Measurements from ENCODE around the gene POLR2F. TPM values are rescaled to one million over a fixed set of nuclear protein-coding genes. Genes with fewer than 3 reads are reported as not detected.

POLR2F gene
- total and polyA plus RNA-seq, 9 of the 15 experiments (the other 6 are each of a cell fraction or from before 2014, with no cell fraction given): 98.9 to 410 (median 168) TPM

DNA sequence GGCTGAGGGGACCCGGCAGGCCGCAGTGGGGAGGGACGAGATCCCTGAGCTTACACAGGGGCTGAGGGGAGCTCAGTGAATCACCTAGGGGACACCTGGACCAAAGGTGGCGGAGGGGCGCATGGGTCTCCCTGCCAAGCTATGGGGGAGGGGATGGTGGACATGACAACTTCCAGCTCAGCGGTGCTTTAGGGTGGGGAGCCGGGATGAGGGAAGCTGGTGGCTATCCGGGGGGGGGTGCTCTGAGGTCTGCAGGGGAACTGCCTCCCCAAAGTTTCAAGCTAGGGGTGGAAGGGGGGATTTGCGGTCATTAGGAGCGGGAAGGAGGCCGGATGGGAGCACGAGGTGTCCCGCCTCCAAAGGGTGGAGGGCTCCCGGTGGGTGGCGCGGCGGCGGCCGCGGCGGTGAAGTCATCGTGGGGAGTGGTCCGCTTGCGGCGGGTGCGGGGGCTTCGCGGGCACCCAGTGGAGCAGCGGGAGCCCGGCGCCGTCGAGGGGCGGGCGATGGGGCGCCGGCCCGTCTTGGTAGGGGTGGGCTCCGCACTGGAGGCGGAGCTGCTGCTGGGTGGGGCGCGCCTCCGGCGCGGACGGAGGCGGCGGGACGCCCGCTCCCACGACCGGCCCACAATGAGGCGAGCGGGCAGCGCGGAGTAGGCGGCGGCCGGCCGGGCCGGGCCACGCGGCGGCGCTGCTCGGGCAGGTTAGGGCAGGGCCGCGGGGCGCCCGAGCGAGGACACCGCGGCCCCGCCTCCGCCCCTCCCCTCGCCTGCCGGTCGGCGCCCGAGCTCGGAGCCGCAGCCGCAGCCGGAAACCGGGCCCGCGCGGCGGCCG, 47.8 kb upstream of the POLR2F start, which contains the start of gene MICALL1 (continued):
- TF ChIP-seq, protein P1, sequence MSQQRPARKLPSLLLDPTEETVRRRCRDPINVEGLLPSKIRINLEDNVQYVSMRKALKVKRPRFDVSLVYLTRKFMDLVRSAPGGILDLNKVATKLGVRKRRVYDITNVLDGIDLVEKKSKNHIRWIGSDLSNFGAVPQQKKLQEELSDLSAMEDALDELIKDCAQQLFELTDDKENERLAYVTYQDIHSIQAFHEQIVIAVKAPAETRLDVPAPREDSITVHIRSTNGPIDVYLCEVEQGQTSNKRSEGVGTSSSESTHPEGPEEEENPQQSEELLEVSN (IDR thresholded peaks at IDR 0.05; ENCODE audit: borderline replicate concordance in 1 of 2, extremely low read depth in 1 of 2, insufficient read depth in 1 of 2, insufficient read length in 1 of 2, low read depth in 1 of 2, low read length in 1 of 2, poor library complexity in 1 of 2, severe bottlenecking in 1 of 2): peak; percentile 49 to 61
- TF ChIP-seq TCF7L2 (IDR thresholded peaks at IDR 0.05; ENCODE audit: low read depth, low read length) (no peak), ZFX (CRISPR knock-in tag; IDR thresholded peaks at IDR 0.05) (peak; percentile 79), TARDBP (IDR thresholded peaks at IDR 0.05) (no peak), FOXJ3 (CRISPR knock-in tag; IDR thresholded peaks at IDR 0.05) (no peak), GABPB2 (CRISPR knock-in tag; conservative IDR thresholded peaks at IDR 0.05) (no peak), ZBTB7A (IDR thresholded peaks at IDR 0.05; ENCODE audit: borderline replicate concordance, control insufficient read depth, low read depth, low read length) (peak; percentile 11; the same call in 1 of the 2 replicates), CCNT2 (IDR thresholded peaks at IDR 0.05; ENCODE audit: borderline replicate concordance, extremely low read depth, insufficient read length, low read depth, low read length) (peak; percentile 85), DDX20 (tag; IDR thresholded peaks at IDR 0.05; ENCODE audit: low read depth) (no peak), PRMT5 (CRISPR knock-in tag; IDR thresholded peaks at IDR 0.05) (no peak), PTRF (tag; IDR thresholded peaks at IDR 0.05) (no peak), GATAD2B (IDR thresholded peaks at IDR 0.05; ENCODE audit: borderline replicate concordance) (peak; percentile 81), ZNF23 (CRISPR knock-in tag; IDR thresholded peaks at IDR 0.05) (no peak), EWSR1 (IDR thresholded peaks at IDR 0.05; ENCODE audit: borderline replicate concordance, low read depth, partially characterized antibody) (no peak), POLR2G (IDR thresholded peaks at IDR 0.05; ENCODE audit: low read depth, low read length) (peak; percentile 84)
- TF ChIP-seq, protein P2, sequence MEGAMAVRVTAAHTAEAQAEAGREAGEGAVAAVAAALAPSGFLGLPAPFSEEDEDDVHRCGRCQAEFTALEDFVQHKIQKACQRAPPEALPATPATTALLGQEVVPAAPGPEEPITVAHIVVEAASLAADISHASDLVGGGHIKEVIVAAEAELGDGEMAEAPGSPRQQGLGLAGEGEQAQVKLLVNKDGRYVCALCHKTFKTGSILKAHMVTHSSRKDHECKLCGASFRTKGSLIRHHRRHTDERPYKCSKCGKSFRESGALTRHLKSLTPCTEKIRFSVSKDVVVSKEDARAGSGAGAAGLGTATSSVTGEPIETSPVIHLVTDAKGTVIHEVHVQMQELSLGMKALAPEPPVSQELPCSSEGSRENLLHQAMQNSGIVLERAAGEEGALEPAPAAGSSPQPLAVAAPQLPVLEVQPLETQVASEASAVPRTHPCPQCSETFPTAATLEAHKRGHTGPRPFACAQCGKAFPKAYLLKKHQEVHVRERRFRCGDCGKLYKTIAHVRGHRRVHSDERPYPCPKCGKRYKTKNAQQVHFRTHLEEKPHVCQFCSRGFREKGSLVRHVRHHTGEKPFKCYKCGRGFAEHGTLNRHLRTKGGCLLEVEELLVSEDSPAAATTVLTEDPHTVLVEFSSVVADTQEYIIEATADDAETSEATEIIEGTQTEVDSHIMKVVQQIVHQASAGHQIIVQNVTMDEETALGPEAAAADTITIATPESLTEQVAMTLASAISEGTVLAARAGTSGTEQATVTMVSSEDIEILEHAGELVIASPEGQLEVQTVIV (CRISPR knock-in tag; IDR thresholded peaks at IDR 0.05; ENCODE audit: borderline replicate concordance): no peak
- TF ChIP-seq, protein P3, sequence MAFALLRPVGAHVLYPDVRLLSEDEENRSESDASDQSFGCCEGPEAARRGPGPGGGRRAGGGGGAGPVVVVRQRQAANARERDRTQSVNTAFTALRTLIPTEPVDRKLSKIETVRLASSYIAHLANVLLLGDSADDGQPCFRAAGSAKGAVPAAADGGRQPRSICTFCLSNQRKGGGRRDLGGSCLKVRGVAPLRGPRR (CRISPR knock-in tag; IDR thresholded peaks at IDR 0.05): no peak
- TF ChIP-seq, protein P4, sequence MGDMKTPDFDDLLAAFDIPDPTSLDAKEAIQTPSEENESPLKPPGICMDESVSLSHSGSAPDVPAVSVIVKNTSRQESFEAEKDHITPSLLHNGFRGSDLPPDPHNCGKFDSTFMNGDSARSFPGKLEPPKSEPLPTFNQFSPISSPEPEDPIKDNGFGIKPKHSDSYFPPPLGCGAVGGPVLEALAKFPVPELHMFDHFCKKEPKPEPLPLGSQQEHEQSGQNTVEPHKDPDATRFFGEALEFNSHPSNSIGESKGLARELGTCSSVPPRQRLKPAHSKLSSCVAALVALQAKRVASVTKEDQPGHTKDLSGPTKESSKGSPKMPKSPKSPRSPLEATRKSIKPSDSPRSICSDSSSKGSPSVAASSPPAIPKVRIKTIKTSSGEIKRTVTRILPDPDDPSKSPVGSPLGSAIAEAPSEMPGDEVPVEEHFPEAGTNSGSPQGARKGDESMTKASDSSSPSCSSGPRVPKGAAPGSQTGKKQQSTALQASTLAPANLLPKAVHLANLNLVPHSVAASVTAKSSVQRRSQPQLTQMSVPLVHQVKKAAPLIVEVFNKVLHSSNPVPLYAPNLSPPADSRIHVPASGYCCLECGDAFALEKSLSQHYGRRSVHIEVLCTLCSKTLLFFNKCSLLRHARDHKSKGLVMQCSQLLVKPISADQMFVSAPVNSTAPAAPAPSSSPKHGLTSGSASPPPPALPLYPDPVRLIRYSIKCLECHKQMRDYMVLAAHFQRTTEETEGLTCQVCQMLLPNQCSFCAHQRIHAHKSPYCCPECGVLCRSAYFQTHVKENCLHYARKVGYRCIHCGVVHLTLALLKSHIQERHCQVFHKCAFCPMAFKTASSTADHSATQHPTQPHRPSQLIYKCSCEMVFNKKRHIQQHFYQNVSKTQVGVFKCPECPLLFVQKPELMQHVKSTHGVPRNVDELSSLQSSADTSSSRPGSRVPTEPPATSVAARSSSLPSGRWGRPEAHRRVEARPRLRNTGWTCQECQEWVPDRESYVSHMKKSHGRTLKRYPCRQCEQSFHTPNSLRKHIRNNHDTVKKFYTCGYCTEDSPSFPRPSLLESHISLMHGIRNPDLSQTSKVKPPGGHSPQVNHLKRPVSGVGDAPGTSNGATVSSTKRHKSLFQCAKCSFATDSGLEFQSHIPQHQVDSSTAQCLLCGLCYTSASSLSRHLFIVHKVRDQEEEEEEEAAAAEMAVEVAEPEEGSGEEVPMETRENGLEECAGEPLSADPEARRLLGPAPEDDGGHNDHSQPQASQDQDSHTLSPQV (IDR thresholded peaks at IDR 0.05): no peak; the same call in 1 of the 2 replicates
